CD4-positive, alpha-beta T cell treated with Interleukin-12 subunit alpha and Interleukin-12 subunit beta, for 1 hour (primary cell): ENCODE data around the gene TRPV4.
"Not testable (repeated sequence)": the region's sequence is repeated elsewhere in the genome, so short reads cannot be mapped to it uniquely, and the experiment has no call there.

ENCODE experiments used
- DNase-seq: peaks from one replicate; pipeline ENCODE4 v3.0.0-alpha.2; 2020

TRPV4 gene

GRCh38 chr12:109858764-109859163 lies 25.6 kb upstream of the TRPV4 start:
- no peak for DNase-seq

DNA sequence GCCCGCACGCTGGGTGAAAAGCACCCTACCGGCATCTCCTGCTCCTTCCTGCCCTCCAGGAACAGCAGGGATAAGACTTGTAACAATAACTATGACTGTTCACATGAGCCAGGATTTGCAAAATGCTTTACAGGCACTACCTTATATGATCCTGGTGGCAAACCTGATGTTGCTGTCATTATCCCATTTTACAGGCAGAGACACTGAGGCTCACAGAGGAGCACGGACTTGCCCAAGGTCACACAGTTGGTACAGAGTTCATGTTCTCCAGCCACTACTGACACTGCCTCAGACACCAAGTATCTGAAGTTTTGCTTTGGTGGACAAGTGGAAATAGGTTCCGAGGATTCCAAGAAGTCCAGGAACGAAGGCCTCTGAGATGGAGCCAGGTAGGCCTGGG lies 24.5 kb upstream of the TRPV4 start:
- no peak for DNase-seq

DNA sequence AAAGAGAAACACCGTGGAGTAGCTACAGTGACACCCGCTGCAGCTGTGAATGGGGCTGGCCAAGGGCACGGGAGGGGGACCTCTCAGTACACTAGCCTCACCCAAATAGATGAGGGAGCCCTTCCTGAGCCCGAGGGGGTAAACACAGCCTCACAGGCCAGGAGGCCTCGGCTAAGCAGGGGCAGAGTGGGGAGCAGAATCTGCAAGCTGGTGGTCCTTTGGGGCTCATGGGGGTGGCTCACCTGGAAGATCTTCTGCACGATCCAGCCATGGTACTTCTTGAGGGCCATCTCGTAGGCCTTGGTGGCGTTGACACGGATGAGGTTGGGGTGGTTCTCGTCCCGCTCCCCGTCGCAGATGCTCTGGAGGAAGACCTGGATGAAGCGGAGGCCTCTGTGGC lies 22.2 kb upstream of the TRPV4 start:
- no peak for DNase-seq

- DNase-seq: not testable (repeated sequence)
These were observed 17.3 kb upstream of the TRPV4 start for GRCh38 chr12:109850518-109850917.

- DNase-seq: no peak
These were observed 14.0 kb upstream of the TRPV4 start for GRCh38 chr12:109847142-109847735.

- no peak for DNase-seq
These were observed 12.6 kb upstream of the TRPV4 start for GRCh38 chr12:109845824-109846205.

- DNase-seq: peak; percentile 88
These were observed 12.0 kb upstream of the TRPV4 start for GRCh38 chr12:109844983-109845823.

- no peak for DNase-seq
These were observed 10.9 kb upstream of the TRPV4 start for GRCh38 chr12:109844091-109844490.

- DNase-seq: no peak
These were observed 8.8 kb upstream of the TRPV4 start for GRCh38 chr12:109842021-109842420.

DNA sequence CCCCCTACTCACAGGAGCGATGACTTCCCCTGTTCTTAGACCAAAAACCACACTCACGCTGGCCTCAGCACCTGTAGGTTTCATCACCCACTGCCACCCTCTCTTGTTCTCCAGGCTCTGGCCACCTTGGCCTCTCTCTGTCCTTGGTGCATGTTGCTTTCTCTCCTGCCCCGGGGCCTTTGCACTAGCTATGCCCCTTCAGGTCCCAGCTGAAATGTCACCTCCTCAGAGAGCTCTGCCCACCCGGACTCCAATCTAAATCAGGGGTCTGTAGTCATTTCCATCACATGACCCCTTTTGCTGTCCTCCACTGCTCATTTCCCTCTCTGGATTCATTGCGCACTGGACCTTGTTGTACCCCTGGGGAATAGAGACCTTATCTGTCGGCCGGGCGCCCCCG lies 8.2 kb upstream of the TRPV4 start:
- no peak for DNase-seq

GRCh38 chr12:109840305-109841074 lies 7.3 kb upstream of the TRPV4 start:
- no peak for DNase-seq

- no peak for DNase-seq
These were observed 6.2 kb upstream of the TRPV4 start for GRCh38 chr12:109839444-109839843.

DNA sequence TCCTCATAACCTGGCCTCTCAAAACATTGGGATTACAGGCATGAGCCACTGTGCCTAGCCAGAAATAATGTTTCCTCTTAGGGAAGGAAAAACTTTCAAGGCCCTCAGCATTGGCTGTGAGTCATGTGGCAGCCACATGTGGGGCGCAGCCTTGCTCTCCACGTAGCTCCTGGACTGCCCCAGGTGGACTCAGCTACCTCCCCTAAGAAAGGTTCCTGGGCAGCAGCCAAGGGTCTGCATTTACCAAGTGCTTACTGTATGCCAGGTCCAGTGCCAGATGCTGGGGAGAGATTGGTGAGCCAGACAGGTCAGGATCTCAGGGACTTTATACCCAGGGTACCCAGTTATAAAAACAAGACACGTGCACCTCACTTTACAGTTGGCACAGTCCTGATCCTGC lies 3.7 kb upstream of the TRPV4 start:
- DNase-seq: no peak

DNA sequence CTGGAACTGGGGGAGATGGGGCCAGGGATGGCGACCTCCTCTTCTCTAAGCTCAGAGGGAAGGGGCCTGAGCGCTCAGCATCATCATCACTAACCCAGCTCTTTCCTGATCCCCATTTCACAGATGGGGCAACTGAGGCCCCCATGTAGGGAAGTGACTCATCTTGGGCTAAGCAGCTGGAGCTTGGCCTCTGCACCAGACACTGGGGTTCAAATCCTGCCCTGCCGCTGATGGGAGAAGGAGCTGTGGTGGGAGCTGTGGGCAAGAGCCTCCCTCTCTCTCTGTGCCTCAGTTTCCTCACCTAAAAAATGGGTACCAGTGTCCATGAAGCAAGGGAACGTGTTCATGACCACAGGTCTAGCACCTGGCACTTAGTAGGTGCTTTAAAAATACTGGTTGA lies 2.6 kb upstream of the TRPV4 start:
- DNase-seq: no peak

DNA sequence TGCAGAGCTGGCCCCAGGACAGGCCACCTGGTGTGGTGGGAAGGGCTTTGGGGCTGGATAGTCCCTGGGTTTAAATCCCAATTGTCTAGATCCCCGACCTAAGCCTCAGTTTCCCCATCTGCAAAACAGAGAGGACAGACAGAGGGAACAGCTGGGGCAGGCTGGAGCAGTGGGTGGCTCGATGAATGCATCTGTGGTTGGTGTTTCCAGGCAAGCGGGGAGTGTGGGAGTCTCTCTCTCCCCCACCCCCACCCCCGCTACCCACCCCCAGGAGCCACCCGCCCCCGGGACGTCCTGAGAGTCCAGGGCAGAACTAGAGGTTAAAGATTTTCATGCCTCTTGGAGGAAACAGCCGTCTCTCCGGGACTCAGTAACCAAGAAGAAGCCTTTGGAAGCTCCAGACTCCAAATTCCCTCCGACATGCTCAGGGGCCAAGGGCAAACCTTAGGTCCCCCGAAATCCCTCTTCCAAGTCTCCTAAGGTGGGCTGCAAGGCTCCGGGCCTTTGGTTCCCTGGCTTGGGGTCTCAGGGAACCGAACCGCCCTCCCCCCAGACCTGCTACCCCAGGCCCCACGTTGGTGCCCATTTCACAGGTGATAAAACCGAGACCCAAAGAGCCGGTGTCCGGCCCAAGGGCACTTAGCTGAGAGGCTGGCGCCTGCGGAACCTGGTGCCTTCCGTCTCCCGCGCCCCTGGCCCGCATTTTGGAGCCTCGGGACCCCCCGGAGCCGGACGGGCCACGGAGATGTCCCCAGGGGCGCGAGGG lies 474 bp downstream of the TRPV4 start:
- no peak for DNase-seq

GRCh38 chr12:109831929-109832328 lies 1.3 kb downstream of the TRPV4 start:
- no peak for DNase-seq

- DNase-seq: no peak
These were observed 1.8 kb downstream of the TRPV4 start for GRCh38 chr12:109831365-109831764.

DNA sequence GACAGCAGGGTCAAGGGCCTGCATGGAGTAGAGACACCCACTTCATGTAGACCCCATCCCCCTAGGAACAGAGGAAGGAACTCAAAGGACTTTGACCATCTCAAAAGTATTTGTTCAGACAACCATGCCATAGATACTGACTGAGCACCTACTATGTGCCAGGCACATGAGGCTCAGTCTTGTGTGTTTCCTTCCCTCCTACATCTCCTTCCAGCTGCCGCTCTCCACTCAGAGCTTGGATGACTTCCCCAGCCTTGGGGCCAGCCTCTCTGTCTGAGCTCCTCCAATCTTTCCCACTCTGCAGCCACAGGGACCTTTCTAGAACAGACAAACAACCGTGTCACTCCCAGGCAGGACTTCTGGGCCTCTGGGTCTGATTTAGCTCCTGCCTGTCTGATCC lies 2.5 kb downstream of the TRPV4 start:
- no peak for DNase-seq

GRCh38 chr12:109830267-109830666 lies 2.9 kb downstream of the TRPV4 start:
- DNase-seq: no peak

DNA sequence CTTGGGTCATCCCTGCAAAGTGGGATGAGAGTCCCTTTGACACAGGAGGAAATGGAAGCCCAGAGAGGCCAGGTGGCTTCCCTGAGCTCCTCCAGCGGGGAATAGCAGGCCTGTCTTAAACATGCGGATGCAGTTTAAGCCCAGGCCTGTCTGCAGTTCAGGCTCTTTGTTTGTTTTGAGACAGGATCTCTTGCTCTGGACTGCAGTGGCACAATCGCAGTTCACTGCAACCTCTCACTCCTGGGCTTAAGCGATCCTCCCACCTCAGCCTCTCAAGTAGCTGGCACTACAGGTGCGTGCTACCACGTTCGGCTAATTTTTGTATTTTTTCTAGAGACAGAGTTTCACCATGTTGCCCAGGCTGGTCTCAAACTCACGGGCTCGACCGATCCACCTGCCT lies 3.5 kb downstream of the TRPV4 start:
- no peak for DNase-seq

- no peak for DNase-seq
These were observed 4.3 kb downstream of the TRPV4 start for GRCh38 chr12:109828754-109829511.
